WERI-Rb-1 (cell line): ENCODE results near the gene PAXX.

Experiments
- DNase-seq: peaks from one replicate; pipeline ENCODE4 v3.0.0-alpha.2; 2020
- H3K27ac ChIP-seq: fragments of 250-450 bp; sonication (Bioruptor Pico); 2 replicates; pipeline ENCODE4 v1.5.1; 2020; ENCODE audit warnings: mild to moderate bottlenecking, moderate library complexity
- H3K27me3 ChIP-seq: fragments of 250-450 bp; sonication (Bioruptor Pico); 2 replicates; pipeline ENCODE4 v1.5.1; 2021; ENCODE audit warnings: mild to moderate bottlenecking, low read depth, moderate library complexity; ENCODE audit not compliant: insufficient read depth, severe bottlenecking
- H3K36me3 ChIP-seq: fragments of 250-450 bp; sonication (Bioruptor Pico); 2 replicates; pipeline ENCODE4 v1.5.1; 2020; ENCODE audit warnings: mild to moderate bottlenecking, moderate library complexity
- H3K4me3 ChIP-seq: 2 replicates; pipeline ENCODE4 v1.5.1; 2011; ENCODE audit warnings: low read depth, mild to moderate bottlenecking, control low read depth, low read length
- H3K9me3 ChIP-seq: fragments of 250-450 bp; sonication (Bioruptor Pico); 2 replicates; pipeline ENCODE4 v1.5.1; 2021; ENCODE audit warnings: mild to moderate bottlenecking, moderate library complexity; ENCODE audit not compliant: severe bottlenecking
- TF ChIP-seq, protein P1 (sequence below): IDR thresholded peaks from 2 replicates; pipeline ENCODE4 v1.5.1; 2011; ENCODE audit warnings: low read depth, mild to moderate bottlenecking, control low read depth, inconsistent platforms, low read length

Gene PAXX, protein sequence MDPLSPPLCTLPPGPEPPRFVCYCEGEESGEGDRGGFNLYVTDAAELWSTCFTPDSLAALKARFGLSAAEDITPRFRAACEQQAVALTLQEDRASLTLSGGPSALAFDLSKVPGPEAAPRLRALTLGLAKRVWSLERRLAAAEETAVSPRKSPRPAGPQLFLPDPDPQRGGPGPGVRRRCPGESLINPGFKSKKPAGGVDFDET

DNA sequence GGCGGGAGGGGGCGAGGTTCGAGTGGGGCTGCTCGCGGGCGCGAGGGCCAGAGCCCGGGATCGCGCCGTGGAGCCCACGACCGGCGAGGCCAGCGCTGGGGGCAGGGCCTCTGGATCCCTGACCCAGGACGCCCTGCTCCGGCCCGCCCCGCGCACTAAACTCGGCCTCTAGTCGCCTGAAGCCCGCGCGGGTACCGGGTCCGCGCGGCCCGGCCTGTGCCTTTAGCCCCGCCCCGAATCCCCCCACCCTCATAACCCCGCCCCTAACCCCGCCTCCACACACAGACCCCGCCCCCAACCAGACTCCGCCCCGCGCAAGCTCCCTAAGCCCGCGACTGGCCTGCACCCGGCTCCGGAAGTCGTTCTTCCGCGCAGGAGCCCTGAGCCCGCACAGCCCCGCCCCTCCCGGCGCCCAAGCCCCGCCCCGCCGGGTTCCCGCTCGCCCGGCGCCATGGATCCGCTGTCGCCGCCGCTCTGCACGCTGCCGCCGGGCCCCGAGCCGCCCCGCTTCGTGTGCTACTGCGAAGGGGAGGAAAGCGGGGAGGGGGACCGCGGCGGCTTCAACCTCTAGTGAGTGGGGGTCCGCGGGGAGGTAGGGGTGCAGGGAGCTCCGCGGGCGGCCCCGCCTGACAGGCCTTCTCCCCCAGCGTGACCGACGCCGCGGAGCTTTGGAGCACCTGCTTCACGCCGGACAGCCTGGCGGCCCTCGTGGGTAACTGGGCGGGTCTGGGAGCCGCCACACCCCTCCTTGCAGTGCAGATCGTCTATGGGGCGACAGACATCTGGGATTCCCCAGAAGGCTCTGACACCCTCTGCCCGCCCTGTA, at the start of gene PAXX:
TSS of gene PAXX (plus strand) at position 430 of the 826 bp plus-strand sequence. CDS start at position 452, 22 bp downstream.
- Histone ChIP-seq H3K36me3 (peaks cover 20% of the 10 kb centered on the region), H3K9me3 (peaks cover 4% of the 10 kb centered on the region), H3K27me3 (no peaks in the 10 kb centered on the region), H3K27ac (peak within 1 kb of the TSS; percentile 90), H3K4me3 (peak within 1 kb of the TSS; percentile 67)
- TF ChIP-seq, protein P1, sequence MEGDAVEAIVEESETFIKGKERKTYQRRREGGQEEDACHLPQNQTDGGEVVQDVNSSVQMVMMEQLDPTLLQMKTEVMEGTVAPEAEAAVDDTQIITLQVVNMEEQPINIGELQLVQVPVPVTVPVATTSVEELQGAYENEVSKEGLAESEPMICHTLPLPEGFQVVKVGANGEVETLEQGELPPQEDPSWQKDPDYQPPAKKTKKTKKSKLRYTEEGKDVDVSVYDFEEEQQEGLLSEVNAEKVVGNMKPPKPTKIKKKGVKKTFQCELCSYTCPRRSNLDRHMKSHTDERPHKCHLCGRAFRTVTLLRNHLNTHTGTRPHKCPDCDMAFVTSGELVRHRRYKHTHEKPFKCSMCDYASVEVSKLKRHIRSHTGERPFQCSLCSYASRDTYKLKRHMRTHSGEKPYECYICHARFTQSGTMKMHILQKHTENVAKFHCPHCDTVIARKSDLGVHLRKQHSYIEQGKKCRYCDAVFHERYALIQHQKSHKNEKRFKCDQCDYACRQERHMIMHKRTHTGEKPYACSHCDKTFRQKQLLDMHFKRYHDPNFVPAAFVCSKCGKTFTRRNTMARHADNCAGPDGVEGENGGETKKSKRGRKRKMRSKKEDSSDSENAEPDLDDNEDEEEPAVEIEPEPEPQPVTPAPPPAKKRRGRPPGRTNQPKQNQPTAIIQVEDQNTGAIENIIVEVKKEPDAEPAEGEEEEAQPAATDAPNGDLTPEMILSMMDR: no peak
- DNase-seq: peak; percentile 91

DNA sequence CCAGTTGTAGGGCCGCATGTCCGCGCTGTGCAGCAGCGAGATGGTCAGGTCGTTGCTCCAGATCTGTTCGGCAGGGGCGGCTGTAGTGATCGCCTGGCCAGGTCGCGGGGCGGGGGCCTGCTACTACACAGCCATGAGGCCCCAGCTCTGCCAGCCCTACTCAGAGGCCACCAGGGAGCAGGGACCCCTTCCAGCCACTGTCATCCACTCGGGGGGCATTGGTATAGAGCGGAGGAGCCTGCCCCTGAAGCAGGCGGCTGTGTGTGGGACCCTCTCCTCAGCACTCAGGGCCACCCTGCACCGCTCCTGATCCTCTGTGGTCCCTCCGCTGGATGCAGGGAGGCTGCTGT, 49.4 kb upstream of the PAXX start:
- TF ChIP-seq, protein P1: no peak
- no peak for DNase-seq
- H3K27ac ChIP-seq: no peak overlapping the region

DNA sequence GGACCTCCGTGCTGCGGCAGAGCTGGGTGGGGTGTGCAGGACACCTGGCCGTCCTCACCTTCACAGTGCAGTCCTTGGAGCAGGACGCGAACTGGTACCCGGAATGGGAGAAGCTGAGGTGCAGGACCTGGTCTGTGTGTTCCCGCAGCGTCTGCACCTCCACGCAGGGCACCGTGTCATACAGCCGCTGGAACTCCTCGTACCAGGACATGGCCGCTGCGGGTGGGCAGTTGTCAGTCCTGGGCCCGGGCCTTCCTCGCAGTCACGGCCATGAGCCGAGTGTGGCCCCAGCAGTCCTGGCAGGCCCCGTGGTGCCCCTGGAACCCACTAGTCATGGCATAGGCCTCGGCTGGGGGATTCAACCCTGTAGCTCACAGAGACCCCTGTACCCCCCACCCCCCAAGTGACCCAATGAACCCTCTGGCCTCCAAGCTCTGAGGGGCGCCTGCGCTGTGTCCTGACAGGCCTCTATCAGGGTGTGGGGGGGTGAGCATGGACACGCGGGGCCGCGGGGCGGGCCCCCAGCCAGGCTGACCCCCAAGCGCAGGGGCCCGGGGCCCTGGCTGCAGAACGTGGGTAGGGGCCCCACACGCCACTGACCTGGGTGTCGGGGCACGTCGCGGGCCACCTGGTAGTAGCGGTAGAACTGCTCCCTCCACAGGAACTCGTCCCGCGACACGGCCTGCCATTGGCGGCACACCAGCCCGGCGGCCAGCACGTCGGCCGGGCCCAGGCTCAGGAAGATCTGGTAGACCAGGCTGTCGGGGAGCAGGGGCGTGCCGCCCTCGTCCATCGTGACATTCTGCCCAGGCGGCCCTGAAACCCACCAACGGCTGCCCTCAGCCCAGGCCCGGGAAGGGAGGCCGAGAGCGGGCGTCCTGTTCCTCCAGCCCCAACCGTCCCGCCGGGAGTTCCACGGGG, 48.7 kb upstream of the PAXX start:
- no peak for DNase-seq

More for the DNA sequence above, 49.4 kb upstream of the PAXX start:
- Histone ChIP-seq H3K36me3 (peaks cover 34% of the 10 kb centered on the region), H3K27me3 (no peaks in the 10 kb centered on the region), H3K9me3 (no peaks in the 10 kb centered on the region), H3K4me3 (no peak overlapping the region)

DNA sequence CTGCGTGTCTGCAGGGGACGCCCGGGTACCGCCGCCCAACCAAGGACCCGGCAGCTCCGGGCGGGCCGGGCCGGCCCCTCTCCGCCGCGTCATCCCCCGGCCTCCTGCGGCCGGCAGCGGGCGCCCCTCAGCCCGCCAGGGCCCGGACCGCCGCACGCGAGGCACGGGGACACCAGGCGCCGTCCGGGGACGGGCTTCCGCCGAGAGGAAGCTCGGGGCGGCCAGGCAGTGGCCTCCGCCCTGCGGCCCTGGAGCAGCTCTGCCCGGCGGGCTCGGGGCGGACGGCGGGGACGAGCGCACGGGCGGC, 48.1 kb upstream of the PAXX start:
- peaks cover 34% of the 10 kb centered on the region for H3K36me3 ChIP-seq
- H3K27me3 ChIP-seq: no peaks in the 10 kb centered on the region
- H3K9me3 ChIP-seq: no peaks in the 10 kb centered on the region
- H3K27ac ChIP-seq: peak overlapping the region; percentile 67
- H3K4me3 ChIP-seq: peak overlapping the region; percentile 67
- TF ChIP-seq, protein P1: no peak
- DNase-seq: no peak

More for the DNA sequence above, 48.7 kb upstream of the PAXX start:
- Histone ChIP-seq H3K36me3 (peaks cover 34% of the 10 kb centered on the region), H3K9me3 (no peaks in the 10 kb centered on the region), H3K4me3 (peak overlapping the region; percentile 67), H3K27ac (peak overlapping the region; percentile 67), H3K27me3 (no peaks in the 10 kb centered on the region)
- TF ChIP-seq, protein P1: no peak

DNA sequence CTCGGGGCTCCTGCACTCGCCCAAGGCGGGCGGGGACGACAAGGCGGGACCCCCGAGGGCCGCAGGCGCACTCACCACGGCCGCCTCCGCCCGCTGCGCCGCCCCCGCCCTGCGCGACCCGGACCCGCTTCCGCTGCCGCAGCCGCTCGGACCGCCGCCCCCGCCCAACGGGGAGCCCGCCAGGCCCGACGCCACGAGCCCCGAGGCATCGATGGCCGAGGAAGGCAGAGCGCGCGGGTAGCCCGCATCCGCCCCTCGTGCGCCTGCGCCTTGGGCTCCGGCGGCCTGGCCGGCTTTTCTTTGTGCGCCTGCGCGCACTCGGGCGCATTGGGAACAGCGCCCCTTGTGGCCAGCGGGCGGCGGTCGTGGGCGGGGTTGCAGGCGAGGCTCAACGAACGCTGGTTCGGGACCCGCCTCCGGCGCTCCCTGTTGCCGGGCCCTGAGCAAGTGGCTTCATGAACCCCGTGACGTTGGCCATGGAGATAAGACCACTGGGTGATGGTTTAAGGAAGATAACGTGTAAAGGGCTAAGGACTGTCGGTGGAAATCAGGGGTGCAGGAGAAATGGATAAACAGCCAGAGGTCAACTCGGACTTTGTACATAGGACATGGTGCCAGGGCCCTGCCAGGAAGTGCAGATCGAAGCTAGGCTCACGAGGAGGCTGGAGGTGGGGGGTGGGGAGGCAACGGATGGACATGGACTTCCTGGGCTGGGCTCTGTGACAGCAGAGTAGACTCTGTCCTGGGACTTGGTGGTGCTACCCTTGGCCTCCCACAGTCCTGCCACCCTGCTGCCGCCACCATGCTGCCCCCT, 47.5 kb upstream of the PAXX start, which contains the start of the genes C8G and FBXW5:
TSS of gene C8G (plus strand) at position 725 of the 814 bp plus-strand sequence. CDS start at position 803, 78 bp downstream.
TSS of gene FBXW5 (minus strand) at position 220 of the 814 bp plus-strand sequence. CDS start 655 bp downstream, outside the sequence.
- H3K27ac ChIP-seq: peak within 1 kb of the TSS; percentile 67
- peak; percentile 93 for DNase-seq
- H3K9me3 ChIP-seq: no peaks in the 10 kb centered on the region
- no peaks in the 10 kb centered on the region for H3K27me3 ChIP-seq
- H3K4me3 ChIP-seq: peak within 1 kb of the TSS; percentile 67
- TF ChIP-seq, protein P1: peak; percentile 93
- peaks cover 33% of the 10 kb centered on the region for H3K36me3 ChIP-seq
